GM12891 (cell line): ENCODE measurements around the gene RUNX1.

Experiments used
- DNase-seq: peaks from one replicate; pipeline ENCODE4 v3.0.0; 2011; ENCODE audit warnings: low spot score; ENCODE audit not compliant: insufficient read length
- FAIRE-seq: peaks from 2 replicates; lab custom pipeline; 2011; peaks lifted over from hg19 to GRCh38; lab: Jason Lieb, UNC
- PAX5 ChIP-seq: IDR thresholded peaks from 2 replicates; pipeline ENCODE4 v1.6.1; 2011; ENCODE audit warnings: low read length, moderate library complexity, mild to moderate bottlenecking; ENCODE audit not compliant: insufficient read depth, severe bottlenecking
- POLR2A ChIP-seq: IDR thresholded peaks from 2 replicates; pipeline ENCODE4 v1.6.1; 2011; ENCODE audit warnings: low read depth, low read length, control low read depth
- POLR2AphosphoS5 ChIP-seq: IDR thresholded peaks from 2 replicates; pipeline ENCODE4 v1.6.1; 2011; ENCODE audit warnings: low read depth, low read length, control low read depth
- POU2F2 ChIP-seq: IDR thresholded peaks from 2 replicates; pipeline ENCODE4 v1.6.1; 2011; ENCODE audit warnings: low read depth, mild to moderate bottlenecking, control low read depth, low read length, moderate library complexity
- SPI1 ChIP-seq: IDR thresholded peaks from 2 replicates; pipeline ENCODE4 v1.6.1; 2011; ENCODE audit warnings: low read depth, low read length, control low read depth
- TAF1 ChIP-seq: IDR thresholded peaks from 2 replicates; pipeline ENCODE4 v1.6.1; 2011; ENCODE audit warnings: low read depth, low read length, control low read depth

RUNX1 gene

DNA sequence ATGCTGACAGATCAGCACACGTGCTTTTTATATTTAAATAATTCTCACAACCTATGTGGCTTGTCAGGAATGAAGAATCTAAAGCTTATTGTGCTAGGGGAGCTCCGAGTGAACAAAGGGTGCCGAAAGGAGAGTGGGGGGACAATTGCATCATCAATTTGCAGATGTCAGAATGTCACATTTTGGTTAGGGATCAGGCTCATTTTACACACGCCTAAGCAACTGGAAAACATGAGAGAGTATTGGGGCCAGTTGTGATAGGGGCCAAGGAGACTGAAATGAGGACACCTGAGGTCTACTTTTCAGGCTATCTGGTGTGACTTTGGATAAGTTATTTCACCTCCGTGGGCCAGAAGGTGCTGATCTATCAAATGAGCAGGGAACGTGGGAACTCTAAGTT is 31.8 kb downstream of the RUNX1 start:
- FAIRE-seq (no peak), DNase-seq (no peak)
- no peak for TF ChIP-seq POLR2A
- no peak for TF ChIP-seq POU2F2
- TF ChIP-seq TAF1: no peak
- no peak for TF ChIP-seq SPI1
- no peak for TF ChIP-seq PAX5
- no peak for TF ChIP-seq POLR2AphosphoS5

DNA sequence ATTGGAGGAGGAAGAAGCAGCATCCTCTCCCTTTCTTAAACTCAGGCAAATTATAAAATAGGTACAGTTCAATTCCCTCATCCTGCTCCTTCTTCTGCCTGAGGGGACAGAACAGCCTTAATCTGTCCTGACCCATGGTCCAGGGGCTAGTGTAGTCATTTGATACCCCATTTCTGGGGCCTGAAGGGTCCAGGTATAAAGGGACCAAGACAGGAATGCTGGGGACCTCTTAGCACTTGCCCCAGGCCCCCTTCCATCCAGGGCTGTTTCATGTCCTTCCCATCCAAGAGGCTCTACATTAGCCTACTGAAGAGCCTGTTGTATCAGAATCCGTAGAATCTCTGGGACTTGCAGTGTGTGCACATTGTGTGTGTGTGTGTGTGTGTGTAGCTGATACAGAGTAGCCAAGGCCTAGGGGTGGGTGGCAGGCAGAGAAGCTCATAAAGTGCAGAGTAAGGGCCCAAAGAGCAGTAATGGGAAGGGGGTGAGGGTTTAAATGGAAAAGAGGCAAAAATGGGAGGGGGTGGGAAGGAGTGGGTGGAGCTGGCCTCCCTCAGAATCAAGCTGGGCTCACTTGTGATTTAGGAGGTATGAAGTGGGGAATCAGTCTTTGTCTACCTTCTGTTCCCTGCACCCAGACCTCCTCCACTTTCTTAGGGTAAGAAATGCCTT is 32.4 kb downstream of the RUNX1 start:
- DNase-seq: no peak
- FAIRE-seq: no peak
- no peak for TF ChIP-seq SPI1
- TF ChIP-seq TAF1: no peak
- TF ChIP-seq POU2F2: no peak
- TF ChIP-seq POLR2A: no peak
- TF ChIP-seq PAX5: no peak
- TF ChIP-seq POLR2AphosphoS5: no peak

DNA sequence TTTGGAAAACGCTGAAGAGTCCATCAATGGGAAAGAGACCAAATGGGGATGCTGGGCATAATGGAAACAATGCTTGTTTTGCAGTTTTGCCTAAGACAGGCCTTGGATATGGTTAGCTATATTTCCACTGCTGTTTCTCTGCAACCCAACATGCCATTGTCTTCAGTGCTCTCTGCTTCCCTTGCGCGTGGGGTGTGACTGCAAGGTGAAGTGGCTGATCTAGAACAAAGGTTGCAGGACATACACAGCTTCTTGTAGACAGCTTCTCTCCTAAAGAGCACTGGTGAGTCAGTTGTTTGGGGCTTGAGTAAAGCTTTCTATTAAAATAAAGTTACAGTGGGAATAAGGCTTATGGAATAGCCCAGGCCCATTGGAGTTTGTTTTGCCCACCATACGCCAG is 33.0 kb downstream of the RUNX1 start:
- FAIRE-seq: no peak
- TF ChIP-seq PAX5: no peak
- no peak for TF ChIP-seq POU2F2
- no peak for DNase-seq

DNA sequence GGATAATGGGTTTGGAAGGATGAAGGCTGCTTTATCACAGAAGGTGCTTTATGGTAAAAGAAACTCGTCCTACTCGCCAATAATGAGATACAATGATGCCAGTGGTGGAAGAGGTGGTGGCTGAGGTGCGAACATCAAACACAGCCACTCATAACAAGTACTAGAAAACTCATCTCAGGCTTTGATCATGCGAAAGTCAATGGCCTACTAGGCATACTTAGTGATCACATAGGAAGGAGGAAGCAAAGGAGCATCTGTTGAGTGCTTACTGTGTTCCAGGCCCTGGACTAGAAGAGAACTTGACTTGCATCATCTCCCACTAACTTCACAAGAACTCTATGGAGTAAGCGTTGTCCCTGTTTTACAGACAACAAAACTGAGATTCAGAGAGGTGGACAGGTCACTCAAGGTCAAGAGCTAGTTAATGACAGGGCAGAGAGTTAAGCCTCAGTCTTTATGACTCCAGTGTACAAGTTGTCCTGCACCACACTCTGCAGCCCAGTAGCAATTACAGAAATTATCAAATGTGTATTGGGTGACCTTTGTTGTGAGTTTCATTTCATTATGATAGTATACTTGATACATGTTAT is 33.6 kb downstream of the RUNX1 start:
- TF ChIP-seq TAF1 (no peak), SPI1 (no peak), POLR2AphosphoS5 (no peak), POLR2A (no peak)
- FAIRE-seq (no peak), DNase-seq (no peak)

DNA sequence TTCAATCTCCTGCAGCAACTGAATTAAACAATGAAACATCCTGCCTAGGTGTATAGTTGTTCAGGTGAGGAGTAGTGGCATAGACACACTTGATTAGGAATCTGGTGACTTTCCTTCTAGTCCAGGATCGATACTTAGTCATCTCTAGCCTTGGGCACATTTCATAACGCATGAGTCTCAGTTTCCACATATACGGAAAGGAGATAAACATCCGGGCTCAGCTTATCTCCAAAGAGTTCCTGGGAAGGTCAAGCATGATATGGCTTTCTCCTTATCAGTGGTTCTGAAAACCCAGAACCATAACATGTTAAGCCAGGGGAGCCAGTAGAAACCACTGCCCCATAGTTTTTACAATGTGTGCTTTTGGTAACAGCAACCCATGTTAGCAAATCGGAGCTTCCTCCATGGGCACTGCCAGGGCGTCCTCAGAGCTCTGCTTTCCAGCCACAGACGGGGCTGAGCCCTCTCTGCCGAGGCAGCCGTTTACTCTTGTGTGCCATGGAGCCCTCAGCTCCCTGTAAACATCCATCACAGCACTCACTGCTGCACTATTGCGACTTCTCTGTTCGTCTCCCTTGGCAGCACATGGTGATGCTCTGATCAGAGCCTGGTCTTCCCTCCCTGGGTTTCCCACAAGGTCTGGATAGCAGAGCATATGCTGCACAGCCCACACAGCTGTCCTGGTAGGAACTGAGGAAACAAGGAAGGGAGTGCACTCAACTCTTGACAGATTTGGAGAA is 34.6 kb downstream of the RUNX1 start:
- DNase-seq (no peak), FAIRE-seq (no peak)
- TF ChIP-seq SPI1 (no peak), POLR2A (no peak), POLR2AphosphoS5 (no peak), POU2F2 (no peak), TAF1 (no peak), PAX5 (no peak)

DNA sequence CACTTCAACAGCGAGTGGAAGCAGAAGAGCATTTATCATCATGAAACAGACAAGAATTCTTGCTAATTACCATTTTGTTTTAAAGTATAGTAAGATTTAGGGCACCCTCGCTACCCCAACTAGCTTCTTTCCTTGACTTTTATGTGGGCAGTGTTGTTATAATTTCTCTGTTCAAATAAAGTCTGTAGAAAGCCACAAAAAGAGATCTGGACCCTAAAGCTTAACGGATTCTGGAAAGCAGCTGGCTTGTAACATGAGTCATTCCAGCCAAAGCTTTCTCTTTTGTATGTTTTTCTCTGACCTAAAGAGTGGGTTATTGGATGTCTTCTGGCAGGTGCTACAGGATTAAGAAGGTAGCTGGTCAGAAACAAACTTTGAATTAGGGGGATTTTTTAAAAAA is 37.4 kb downstream of the RUNX1 start:
- TF ChIP-seq POU2F2 (no peak), SPI1 (peak; percentile 47; the same call in 1 of the 2 replicates)
- FAIRE-seq (no peak), DNase-seq (no peak)

DNA sequence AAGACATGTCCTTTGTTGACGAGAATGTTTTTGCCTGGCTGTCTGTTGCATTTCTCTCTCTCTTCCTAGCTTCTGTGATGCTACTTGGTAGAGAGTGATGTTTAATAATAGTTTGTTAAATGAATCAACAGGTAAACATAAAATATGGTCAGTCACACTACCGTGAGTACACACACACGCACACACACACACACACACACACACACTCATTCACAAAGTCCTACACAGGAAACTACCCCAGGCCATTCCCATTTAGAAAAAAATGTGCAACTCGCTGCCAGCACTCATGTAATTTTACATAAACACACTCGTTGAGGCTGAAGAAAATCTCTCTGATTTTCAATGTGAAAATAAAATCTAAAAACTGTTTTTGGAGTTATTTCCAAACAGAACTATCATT is 38.7 kb downstream of the RUNX1 start:
- FAIRE-seq (no peak), DNase-seq (no peak)
- no peak for TF ChIP-seq POLR2AphosphoS5
- no peak for TF ChIP-seq TAF1

DNA sequence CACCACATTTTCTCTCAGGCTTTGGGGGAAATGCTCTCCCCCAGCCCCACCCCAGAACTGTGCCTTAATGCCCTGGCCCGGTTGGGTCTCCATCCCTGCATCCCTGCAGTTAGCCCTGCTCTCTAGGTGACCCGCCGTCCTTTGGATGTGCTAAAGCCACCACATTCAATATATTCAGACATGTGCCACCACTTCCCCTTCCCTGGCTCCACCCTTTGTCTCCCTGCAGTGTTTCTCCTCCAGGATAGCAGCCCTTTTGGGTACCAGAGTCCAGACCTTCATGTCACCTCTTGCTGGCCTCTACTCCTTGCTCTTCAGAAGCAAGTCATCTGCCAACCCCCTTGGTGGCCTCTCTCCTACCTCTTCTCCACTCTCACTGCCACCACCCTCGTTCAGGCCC is 41.8 kb downstream of the RUNX1 start:
- DNase-seq (no peak), FAIRE-seq (no peak)
- TF ChIP-seq POU2F2 (no peak), POLR2AphosphoS5 (no peak), POLR2A (no peak), TAF1 (no peak), SPI1 (no peak), PAX5 (no peak)

DNA sequence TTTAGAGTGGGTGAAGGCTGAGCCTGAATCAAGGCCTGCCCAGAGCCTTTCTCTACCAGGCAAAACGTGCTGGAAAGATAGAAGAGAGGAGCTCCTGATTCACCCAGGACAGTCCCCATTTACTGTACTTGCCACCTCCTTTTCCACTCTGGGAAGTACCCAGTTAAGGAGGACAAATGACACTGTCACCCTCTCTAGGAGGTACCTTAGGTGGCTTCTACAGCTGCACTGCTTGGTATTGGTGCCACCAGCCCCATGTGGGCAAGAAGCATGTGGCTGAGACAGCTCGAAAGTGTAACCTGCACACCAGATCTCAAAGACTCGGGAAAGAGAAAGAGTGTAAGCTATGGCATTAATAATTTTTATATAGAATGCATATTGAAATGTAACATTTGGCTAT is 42.3 kb downstream of the RUNX1 start:
- TF ChIP-seq SPI1: no peak
- TF ChIP-seq POLR2A: no peak
- no peak for TF ChIP-seq POLR2AphosphoS5
- no peak for TF ChIP-seq TAF1
- TF ChIP-seq POU2F2: no peak
- no peak for TF ChIP-seq PAX5
- DNase-seq (no peak), FAIRE-seq (no peak)

DNA sequence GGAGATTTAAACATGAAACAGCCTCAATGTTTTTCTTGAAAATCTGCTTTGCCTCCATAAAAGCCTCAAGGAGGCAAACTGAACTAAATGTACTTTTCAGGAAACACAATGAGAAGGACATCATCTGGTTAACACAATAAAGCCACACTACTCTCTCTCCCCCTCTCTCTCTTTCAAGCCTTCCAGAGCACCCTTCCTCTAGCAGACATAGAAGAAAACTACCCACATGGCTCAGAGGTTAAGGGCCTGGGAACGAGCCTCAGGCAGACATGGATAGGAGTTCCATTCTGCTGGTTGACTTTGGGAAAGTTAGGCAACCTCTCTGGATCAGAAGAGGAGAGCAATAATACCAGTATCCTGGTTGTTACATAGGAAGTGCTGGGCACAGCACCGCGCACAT is 42.9 kb downstream of the RUNX1 start:
- TF ChIP-seq TAF1 (no peak), POU2F2 (no peak), POLR2A (no peak), PAX5 (no peak), SPI1 (no peak), POLR2AphosphoS5 (no peak)
- FAIRE-seq: no peak
- no peak for DNase-seq
